Iris pigment epithelial cell (primary cell): ENCODE results near the gene PTGDR2.
"Not testable (repeated sequence)": the region's sequence is repeated elsewhere in the genome, so short reads cannot be mapped to it uniquely, and the experiment has no call there.

ENCODE experiments used
- DNase-seq: peaks from one replicate; pipeline ENCODE4 v3.0.0-alpha.2; 2011; ENCODE audit warnings: low read depth

Gene PTGDR2

DNA sequence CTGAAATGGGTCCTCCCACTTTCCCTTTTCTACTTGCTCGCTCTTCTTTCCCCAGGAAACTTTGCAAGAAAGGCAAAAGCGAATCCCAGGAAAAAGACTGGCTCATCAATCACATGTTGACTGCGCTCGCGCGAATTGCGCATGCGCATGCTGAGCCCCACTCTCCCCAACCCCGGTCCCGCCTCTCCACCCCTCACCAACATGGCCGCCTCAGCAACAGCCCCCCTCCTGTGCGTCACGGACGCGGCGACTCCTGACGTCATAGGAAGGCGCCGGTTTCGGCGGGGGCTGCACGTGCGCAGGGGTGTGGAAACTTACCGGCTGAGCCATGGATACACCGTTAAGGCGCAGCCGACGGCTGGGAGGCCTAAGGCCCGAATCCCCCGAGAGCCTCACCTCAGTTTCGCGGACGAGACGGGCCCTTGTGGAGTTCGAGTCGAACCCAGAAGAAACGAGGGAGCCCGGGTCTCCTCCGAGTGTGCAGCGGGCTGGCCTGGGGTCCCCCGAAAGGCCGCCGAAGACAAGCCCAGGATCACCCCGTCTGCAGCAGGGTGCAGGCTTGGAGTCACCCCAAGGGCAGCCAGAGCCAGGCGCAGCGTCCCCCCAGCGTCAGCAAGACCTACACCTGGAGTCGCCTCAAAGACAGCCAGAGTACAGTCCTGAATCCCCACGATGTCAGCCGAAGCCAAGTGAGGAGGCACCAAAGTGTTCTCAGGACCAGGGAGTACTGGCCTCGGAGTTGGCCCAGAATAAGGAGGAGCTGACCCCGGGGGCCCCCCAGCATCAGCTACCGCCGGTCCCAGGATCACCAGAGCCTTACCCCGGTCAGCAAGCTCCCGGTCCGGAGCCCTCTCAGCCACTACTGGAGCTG is 13.7 kb downstream of the PTGDR2 start, which contains the start of gene CCDC86:
TSS of gene CCDC86 (plus strand) at position 317 of the 871 bp plus-strand sequence. CDS start at position 329, 12 bp downstream.
- DNase-seq, result peak; percentile 94

DNA sequence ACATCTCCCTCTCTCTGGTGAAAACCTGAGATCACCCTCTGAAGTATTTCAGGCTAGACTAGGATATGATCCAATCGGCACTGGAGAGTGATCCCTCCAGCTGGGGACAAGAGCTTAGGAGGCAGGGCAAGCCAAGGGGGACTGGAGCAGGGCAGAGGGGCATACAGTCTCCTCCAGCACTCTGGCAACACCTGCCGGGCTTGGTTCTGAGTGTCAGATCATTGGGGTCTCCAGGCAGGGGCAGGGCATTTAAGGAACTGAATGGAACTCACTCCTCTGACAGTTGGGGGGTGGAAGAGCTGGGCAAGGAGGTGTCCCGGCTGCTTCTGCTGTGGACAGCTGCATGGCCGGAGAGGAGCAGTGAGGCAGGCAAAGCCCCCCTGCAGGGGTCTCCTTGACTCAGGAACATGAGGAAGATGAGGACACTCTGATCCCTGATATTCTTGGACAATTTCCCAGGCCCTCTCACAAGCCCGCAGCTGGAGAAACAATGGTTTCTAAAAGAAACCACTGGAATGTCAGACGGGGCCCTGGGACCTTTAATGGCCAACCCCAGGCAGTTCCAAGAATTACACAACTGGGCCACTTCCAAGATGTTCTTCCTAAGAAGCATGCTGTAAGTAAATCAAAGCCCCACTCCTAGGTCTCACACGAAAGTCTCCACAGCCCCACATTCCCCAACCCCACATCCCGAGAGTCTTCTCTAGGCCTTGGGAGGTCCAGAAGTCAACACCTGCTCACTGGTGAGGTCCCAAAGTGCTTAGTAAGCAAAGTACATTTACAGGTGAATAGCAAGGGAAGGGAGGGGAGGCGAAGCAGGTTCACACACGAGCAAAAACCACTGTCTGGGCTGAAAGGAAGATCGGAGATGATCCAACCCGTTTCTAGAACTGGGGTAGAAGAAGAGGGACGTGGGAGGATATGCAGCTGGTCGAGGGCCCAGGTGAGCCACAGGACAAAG is 15.0 kb downstream of the PTGDR2 start:
- peak; percentile 86 for DNase-seq

DNA sequence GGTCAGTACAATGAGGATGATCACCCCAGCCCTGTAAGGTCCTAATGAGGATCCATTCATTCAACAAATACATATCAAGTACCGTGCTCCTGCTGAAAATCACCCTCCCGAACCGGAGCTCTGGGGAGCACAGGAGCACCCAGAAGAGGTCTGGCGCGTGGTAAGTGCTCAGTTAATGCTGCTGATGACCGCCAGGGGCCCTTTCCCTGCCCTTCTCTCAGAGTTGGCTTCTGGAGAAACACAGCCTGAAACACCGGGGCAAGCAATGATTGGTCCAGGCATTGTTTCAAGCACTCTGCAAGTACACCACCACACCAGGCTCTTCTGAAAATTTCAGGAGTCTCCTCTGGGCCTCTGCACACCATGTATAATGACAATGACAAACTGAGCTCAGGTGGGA is 17.6 kb downstream of the PTGDR2 start:
- DNase-seq, result no peak

DNA sequence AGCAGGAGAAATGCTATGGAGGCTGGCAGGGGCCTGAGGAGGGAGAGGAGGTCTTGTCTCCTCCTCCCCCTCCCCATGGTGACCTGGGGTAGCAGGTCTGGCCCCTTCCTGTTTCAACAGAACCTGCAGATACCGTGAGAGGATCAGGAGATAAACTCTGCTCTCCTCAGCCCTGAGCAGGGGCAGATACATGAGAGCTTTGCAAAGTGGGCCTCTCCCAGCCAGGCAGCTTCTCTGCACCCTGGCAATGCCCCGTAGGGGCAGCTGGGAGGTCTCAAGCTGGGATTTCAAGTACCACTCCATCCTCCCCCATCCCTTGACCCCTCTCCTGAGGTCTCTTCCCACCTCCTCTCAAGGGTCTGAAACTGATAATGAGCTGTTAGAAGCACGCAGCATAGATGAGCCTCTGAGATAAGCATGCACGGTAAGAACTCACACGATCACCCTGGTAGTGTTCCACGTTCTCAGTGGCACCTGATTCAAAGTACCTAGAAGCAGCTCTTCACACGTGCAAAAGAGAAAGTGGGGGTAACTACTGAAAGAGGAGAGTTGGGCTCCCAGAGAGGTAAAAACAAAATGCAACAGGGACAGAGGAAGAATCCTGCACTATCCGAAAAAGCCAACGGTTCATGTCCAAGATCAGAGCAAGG is 18.8 kb downstream of the PTGDR2 start:
- no peak for DNase-seq

DNA sequence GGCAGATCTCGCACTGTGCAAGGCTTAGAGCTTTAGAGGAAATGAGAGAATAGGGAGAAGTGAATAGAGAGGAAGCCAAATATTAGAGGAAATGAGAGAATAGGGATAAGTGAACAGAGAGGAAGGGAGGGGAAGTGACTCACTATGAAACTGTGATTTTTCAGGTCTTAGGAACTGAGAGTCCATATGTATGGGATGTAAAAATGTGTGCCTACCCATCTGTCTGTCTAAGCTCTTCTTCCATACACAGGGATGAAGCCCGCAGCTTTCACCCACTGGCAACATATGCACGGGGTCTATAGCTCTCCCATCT is 20.3 kb downstream of the PTGDR2 start:
- DNase-seq, result no peak

DNA sequence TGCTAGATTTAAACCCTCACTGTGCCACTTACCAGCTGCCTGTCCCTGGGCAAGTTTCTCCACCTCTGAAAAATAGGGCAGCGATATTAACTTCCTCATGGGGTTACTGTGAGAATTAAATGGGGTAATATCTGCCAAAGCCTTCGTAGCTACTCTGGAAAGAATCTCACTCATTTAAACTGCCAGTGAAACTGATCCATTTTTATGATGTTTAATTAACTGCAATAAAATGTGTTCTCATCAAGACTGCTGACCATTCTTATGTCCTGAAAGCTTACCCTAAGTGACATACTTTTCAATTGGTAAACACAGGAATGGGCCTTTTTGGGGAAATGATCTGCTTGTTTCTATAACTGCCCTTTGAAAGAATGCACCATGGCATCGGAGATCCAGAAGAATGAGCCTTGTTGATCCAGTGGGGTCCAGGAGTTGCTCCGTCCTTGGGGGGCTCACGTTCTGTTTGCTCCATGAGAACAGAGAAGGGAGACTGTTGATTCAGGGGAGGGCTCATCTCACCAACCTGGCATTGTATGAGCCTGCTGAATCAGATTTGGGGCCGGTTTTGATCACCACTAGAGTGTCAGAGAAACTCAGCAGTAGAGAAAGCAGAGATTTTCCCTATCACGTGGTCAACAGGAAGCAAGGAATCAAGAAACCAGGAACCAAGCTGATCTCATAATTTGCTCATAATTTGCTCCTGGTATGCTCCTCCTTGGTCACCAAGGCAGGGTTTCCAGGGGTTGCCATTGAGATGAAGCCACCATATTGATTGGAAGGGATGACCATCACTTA is 20.8 kb downstream of the PTGDR2 start:
- no peak for DNase-seq

DNA sequence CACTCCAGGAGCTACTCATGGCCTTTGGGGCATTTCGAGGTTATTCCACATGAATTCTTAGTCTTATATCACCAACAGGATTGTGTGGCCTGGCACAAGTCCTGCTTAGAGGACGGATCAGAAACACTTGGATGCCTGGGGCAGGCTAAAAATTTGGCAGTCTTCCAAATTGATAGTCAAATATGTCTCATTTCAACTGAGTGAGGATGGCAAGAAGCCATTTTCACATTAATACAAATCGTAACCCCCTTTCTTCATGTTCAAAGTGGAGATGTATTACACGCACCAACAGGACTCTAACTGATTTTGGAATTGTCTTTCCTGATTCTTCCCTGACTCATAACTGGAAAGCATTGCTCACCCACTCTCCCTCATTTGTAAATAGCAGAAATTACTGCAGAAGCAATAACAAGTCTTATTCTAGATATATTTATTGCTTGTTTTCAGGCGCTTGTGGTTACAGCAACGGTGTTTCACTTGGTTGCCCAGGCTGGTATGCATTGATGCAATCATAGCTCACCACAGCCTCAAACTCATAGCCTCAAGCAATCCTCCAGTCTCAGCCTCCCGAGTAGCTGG is 24.2 kb downstream of the PTGDR2 start:
- peak; percentile 47 for DNase-seq

DNA sequence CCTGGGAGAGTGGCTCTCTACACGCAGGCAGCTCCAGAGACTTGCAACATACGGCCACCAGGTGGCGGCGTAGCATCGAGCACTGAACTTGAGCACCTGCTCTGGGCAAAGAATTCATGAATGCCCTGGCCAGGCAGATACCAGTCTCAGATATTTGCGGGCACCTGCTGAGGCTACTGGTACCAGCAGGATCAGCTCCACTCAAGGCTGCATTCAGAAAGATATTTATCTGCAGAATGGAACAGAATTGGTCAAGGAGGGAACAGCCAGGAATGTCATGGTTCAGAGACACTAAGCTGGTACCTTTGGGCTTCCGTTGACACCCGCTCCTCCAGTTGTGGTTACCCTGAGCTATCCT is 24.6 kb downstream of the PTGDR2 start:
- DNase-seq, result peak; percentile 70

DNA sequence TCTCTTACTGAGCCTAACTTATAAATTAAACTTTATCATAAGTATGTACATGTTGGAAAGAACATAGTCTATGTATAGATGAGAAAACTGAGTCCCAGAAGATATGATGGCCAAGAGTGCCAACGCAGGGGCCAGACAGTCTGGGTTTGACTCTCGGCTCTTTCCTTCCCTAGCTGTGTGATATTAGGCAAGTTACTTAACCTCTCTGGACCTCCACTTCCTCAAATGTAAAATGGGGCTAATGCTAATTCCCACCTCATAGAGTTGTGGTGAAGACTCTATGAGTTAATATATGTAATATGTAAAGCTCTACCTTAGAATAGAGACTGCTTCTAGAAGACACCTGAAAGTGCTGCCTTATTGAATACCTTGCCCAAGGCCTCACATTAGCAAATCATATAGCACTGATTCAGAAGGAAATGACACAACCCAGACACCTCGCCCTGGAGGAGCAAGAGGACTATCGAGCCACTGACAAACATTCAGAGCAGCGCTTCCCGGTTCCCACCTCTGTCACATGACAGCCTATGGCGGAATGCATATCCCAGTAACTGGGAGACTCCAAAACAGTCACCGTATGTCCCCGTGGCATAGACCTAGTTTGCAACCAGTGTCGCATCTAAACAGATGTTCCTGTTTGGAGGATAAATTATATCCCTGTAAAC is 25.1 kb downstream of the PTGDR2 start:
- DNase-seq, result no peak

DNA sequence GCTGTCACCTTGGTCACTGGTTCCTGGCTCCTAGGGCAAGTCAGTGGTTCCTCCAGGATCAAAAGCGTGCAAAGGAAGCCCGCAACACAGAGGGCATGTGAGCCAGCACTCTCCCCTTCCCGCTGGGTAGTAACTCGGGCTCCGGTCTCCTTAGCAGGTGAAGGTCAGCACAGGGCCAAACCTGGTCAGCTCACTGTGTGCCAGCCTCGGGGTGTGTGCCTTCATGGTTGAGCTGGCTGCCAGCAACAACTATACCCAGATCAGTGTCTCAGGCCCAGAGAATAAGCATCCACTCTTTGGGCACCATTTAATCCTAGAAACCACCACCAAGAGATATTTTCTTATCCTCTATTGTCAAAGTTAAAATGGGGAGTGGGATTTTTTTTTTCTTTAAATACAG is 30.0 kb downstream of the PTGDR2 start:
- no peak for DNase-seq

DNA sequence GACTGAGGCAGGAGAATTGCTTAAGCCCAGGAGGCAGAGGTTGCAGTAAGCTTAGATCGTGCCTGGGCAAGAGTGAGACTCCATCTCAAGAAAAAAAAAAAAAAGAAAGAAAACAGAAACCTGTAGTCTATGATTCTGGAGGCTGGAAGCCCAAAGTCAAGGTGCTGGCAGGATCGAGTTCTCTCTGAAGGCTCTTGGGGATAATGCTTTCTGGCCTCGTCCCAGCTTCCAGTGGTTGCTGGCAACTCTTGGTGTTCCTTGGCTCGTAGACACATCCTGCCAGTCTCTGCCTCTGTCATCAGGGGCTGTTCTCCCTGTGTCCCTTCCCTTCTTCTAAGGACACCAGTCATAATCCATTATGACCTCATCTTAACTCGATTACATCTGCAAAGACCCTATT is 30.6 kb downstream of the PTGDR2 start:
- DNase-seq, result no peak

DNA sequence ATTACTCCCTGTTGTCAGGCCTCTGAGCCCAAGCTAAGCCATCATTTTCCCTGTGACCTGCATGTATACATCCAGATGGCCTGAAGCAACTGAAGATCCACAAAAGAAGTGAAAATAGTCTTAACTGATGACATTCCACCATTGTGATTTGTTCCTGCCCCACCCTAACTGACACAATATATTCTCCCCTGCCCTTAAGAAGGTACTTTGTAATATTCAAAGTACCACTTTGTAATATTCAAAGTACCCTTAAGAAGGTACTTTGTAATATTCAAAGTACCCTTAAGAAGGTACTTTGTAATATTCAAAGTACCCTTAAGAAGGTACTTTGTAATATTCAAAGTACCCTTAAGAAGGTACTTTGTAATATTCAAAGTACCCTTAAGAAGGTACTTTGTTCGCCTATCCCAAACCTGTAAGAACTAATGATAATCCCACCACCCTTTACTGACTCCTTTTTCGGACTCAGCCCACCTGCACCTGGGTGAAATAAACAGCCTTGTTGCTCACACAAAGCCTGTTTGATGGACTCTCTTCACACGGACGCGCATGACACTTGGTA is 31.9 kb downstream of the PTGDR2 start:
- not testable (repeated sequence) for DNase-seq

DNA sequence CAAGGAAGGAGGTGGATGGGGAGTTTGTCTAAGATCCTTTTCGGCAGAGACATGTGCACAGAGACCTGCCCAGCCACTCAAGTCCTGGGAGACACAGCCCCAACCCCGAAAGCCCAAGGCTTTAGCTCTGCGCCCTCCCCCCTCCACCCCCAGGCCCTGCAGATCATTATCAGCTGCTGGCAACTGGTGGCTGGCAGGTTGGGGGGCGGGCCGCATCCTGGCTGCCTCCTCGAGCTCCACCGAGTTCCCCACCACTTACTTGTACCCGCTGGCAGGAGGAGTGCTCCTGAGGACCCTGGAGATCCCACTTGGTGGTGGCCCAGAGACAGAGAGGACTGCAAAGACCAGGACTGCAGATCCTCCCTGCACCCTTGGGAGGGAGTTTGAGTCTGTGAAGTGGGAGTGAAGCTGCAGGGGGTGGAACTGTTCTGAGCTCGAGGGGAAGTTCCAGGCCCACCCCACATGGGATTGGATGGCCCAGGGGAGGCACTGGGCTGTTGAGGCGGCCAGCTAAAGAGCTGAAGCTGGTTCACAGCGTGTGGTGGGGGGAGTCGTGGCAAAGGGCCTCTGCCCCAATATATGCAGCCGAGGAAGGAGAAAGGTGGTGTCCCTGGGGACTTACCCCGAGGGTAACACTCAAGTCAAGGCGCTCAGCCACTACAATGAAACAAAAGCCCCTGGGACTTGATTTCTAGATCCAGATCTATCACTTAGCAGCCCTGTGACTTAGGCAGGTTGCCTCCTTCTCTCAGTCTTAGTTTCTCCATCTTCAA is 33.7 kb downstream of the PTGDR2 start:
- no peak for DNase-seq

DNA sequence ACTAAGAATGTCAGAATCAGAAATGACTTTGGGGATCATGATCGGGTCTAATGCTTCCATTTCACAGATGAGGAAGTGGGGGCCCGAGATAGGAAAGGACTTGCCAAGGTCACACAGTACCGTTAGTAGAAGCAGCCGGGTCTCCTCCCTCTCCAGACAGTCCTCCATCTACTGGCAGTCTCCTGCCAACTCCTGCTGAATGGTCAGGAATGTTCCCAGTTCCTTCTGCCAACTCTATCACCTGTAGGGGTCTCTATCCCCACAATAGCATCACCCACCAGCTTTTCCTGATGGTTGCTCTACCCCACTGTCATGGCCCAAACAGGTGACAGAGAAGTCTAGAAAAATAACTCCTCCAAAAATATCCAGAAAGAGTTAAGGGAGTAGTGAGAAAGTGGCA is 37.7 kb downstream of the PTGDR2 start:
- DNase-seq, result no peak

DNA sequence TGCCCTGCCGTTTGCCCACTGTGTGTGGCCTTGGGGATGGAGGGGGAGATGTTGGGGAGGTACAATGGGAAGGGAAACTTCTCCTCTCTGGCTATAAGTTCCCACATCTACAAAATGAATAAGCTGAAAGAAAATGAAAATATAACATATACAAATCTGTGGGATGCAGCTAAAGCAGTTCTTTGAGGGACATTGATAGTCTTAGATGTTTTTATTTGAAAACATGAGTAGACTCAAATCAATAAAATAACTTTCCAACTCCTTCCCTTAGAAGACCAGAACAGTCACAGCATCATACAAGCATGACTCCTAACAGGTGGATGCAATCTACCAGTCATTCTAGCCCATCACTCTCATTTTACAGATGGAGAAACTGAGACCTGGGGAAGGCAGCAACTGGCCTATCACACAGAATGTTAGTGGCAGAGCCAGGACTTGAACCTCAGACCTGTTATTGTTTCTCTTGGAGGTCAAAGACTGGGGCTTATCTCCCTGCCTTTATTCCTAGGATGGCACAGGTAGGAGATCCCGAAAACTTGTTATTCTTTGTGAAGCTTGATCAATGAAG is 39.1 kb downstream of the PTGDR2 start:
- no peak for DNase-seq

DNA sequence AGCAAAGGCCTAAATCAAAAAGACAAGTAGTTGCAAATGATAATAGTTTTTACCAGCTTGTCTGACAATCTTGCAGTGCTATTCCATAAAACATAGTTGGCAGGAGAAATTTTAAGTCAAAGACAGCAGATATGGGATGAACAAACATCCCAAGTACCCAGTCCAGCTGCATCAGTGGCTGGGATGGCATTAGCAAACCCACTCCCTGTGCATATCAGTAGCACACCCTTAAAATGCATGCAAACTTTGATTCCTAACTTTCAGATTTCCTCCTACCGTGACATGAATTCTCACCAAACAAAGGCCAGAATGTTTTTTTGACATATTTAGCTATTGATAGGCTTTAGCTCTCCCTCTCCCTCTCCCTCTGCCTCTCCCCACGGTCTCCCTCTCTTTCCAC is 41.6 kb downstream of the PTGDR2 start:
- DNase-seq, result no peak

DNA sequence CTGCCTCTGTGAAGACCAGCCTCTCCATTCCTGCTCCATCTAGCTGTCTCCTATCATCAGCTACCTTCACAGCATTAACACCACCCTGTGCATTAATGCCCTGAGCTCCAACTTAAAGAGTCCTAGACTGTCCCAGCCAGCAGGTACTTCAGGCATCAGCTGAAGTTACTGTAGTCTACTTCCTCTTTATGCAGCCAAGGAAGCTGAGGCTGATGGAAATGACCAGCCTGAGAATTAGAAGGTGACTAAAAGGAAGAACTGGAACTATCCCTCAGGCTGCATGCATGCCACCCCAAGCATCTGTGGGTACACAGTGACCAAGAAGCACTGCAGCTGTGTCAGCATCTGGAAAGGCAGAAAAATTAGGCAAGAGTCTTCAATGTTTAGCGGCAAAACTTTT is 42.4 kb downstream of the PTGDR2 start:
- no peak for DNase-seq

DNA sequence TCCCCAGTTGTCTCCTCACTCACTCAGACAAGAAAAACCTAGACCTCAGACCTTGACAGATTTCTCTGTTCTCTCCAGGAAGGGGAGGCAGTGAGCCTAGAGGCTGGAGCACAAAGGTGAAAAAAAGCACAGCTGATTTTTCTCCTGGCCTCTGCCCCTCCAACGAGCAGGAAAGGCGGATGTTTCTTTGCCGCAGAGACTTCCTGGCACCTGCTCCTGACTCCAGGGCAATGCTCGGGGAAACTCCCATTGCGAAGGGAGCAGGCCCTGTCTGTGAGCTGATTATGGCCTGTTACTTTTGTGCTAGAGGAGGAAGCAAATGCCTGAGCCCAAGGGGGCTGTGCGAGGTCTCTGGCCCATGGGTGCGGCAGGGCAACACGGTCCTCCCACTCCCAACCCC is 45.2 kb downstream of the PTGDR2 start:
- no peak for DNase-seq

DNA sequence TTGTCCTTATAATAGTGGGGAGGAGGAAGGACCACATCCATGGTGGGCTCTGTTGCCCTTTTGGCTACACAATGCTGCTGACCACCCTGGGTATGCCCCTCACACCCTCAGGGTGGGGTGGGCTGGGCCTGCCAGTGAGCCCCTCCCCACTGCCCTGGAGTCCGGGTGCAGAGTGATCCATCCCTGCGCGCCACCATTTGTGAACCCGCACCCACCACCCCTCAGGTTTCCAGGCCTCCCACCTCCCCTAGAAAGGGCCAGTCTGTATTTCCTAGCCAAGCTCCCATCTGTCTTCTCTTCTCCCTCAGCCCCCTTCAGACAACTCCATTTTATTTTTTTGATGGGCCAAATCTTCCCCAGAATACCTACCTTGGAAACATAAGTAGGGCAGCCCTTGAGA is 45.6 kb downstream of the PTGDR2 start:
- DNase-seq, result no peak
